SK-N-SH treated with all-trans-retinoic acid at 6 μM for 48 hours (cell line): ENCODE results near the gene SNAPIN.

ENCODE experiments used
- CREB5 ChIP-seq: fragments of 250-450 bp; sonication (Bioruptor Pico); IDR thresholded peaks from 2 replicates; pipeline ENCODE4 v1.5.1; 2020; ENCODE audit warnings: low read depth, mild to moderate bottlenecking, moderate library complexity
- SNAI2 ChIP-seq: fragments of 250-450 bp; sonication (Bioruptor Pico); IDR thresholded peaks from 2 replicates; pipeline ENCODE4 v1.5.0; 2020; ENCODE audit warnings: mild to moderate bottlenecking, moderate library complexity
- TCF4 ChIP-seq: fragments of 250-450 bp; sonication (Bioruptor Pico); IDR thresholded peaks from 2 replicates; pipeline ENCODE4 v1.8.0; 2021; ENCODE audit warnings: mild to moderate bottlenecking, moderate library complexity, borderline replicate concordance
- ZFP30 ChIP-seq: fragments of 450-650 bp; formaldehyde crosslinking; IDR thresholded peaks from 2 replicates; pipeline ENCODE4 v1.5.0; 2022; ENCODE audit warnings: mild to moderate bottlenecking, moderate library complexity
- TF ChIP-seq, protein P1 (sequence below): fragments of 250-450 bp; sonication (Bioruptor Pico); IDR thresholded peaks from 2 replicates; pipeline ENCODE4 v1.8.0; 2020; ENCODE audit warnings: mild to moderate bottlenecking, moderate library complexity, borderline replicate concordance
- TF ChIP-seq, protein P2 (sequence below): fragments of 250-450 bp; sonication (Bioruptor Pico); IDR thresholded peaks from 2 replicates; pipeline ENCODE4 v1.5.0; 2020; ENCODE audit warnings: mild to moderate bottlenecking, moderate library complexity

GRCh38 chr1:153655333-153655732 is 3.2 kb upstream of the SNAPIN start:
- TF ChIP-seq ZFP30 (CRISPR knock-in tag) (no peak), CREB5 (CRISPR knock-in tag) (no peak), TCF4 (CRISPR knock-in tag) (no peak), SNAI2 (CRISPR knock-in tag) (no peak)
- TF ChIP-seq, protein P1, sequence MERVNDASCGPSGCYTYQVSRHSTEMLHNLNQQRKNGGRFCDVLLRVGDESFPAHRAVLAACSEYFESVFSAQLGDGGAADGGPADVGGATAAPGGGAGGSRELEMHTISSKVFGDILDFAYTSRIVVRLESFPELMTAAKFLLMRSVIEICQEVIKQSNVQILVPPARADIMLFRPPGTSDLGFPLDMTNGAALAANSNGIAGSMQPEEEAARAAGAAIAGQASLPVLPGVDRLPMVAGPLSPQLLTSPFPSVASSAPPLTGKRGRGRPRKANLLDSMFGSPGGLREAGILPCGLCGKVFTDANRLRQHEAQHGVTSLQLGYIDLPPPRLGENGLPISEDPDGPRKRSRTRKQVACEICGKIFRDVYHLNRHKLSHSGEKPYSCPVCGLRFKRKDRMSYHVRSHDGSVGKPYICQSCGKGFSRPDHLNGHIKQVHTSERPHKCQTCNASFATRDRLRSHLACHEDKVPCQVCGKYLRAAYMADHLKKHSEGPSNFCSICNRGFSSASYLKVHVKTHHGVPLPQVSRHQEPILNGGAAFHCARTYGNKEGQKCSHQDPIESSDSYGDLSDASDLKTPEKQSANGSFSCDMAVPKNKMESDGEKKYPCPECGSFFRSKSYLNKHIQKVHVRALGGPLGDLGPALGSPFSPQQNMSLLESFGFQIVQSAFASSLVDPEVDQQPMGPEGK (CRISPR knock-in tag): no peak
- TF ChIP-seq, protein P2, sequence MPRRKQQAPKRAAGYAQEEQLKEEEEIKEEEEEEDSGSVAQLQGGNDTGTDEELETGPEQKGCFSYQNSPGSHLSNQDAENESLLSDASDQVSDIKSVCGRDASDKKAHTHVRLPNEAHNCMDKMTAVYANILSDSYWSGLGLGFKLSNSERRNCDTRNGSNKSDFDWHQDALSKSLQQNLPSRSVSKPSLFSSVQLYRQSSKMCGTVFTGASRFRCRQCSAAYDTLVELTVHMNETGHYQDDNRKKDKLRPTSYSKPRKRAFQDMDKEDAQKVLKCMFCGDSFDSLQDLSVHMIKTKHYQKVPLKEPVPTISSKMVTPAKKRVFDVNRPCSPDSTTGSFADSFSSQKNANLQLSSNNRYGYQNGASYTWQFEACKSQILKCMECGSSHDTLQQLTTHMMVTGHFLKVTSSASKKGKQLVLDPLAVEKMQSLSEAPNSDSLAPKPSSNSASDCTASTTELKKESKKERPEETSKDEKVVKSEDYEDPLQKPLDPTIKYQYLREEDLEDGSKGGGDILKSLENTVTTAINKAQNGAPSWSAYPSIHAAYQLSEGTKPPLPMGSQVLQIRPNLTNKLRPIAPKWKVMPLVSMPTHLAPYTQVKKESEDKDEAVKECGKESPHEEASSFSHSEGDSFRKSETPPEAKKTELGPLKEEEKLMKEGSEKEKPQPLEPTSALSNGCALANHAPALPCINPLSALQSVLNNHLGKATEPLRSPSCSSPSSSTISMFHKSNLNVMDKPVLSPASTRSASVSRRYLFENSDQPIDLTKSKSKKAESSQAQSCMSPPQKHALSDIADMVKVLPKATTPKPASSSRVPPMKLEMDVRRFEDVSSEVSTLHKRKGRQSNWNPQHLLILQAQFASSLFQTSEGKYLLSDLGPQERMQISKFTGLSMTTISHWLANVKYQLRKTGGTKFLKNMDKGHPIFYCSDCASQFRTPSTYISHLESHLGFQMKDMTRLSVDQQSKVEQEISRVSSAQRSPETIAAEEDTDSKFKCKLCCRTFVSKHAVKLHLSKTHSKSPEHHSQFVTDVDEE: no peak
